CD14-positive monocyte (primary cell): ENCODE data around the gene LYPD1. TPM values are rescaled to one million over a fixed set of nuclear protein-coding genes. Genes with fewer than 3 reads are reported as not detected.

Experiments used
- DNase-seq, 3 donors: peaks; one replicate each; pipeline ENCODE4 v3.0.0-alpha.2; 2011 to 2022
- H2AFZ ChIP-seq: 2 replicates; pipeline ENCODE4 v1.6.0; 2012; ENCODE audit warnings: mild to moderate bottlenecking, low read depth, low read length, inconsistent platforms; ENCODE audit not compliant: insufficient read depth, poor library complexity, severe bottlenecking
- H3K27ac ChIP-seq, 2 donors: 1 replicate in 1 of 2; 2 replicates in 1 of 2; pipeline ENCODE4 v1.5.1; 2012 to 2013; ENCODE audit warnings: low read length in 2 of 2, control low read depth in 1 of 2, inconsistent platforms in 1 of 2, low read depth in 1 of 2, mild to moderate bottlenecking in 1 of 2
- H3K27me3 ChIP-seq, 2 donors: one replicate each; pipeline versions ENCODE4 v1.6.0 to v1.6.1; 2011 to 2013; ENCODE audit warnings: low read length in 2 of 2; ENCODE audit not compliant: control insufficient read depth in 2 of 2, insufficient read depth in 2 of 2
- H3K36me3 ChIP-seq, 2 donors: replicated peaks in 1 of 2; 1 replicate in 1 of 2; 2 replicates in 1 of 2; pipeline versions ENCODE4 v1.5.1 to v1.6.1; 2012 to 2013; ENCODE audit warnings: low read length in 2 of 2, control low read depth in 1 of 2, inconsistent platforms in 1 of 2, mild to moderate bottlenecking in 1 of 2; ENCODE audit not compliant: insufficient read depth in 2 of 2, control insufficient read depth in 1 of 2
- H3K4me1 ChIP-seq, 2 donors: 1 replicate in 1 of 2; 2 replicates in 1 of 2; pipeline versions ENCODE4 v1.5.1 to v1.6.1; 2012 to 2013; ENCODE audit warnings: low read length in 2 of 2, control low read depth in 1 of 2, inconsistent platforms in 1 of 2, mild to moderate bottlenecking in 1 of 2, moderate library complexity in 1 of 2; ENCODE audit not compliant: insufficient read depth in 2 of 2, control insufficient read depth in 1 of 2
- H3K4me2 ChIP-seq: replicated peaks from 2 replicates; pipeline ENCODE3; 2012; ENCODE audit warnings: low read length, moderate library complexity, mild to moderate bottlenecking; ENCODE audit not compliant: poor library complexity, severe bottlenecking; ENCODE audit errors: extremely low read depth
- H3K4me3 ChIP-seq, 3 experiments: fragments of 200-600 bp in 1 of 3; sonication (generic) in 1 of 3; replicated peaks in 1 of 3; 1 replicate in 2 of 3; 2 replicates in 1 of 3; pipeline ENCODE4 v1.5.1; 2011 to 2013; ENCODE audit warnings: low read length in 3 of 3, mild to moderate bottlenecking in 3 of 3, control low read depth in 2 of 3, low read depth in 2 of 3, inconsistent platforms in 1 of 3, moderate library complexity in 1 of 3
- H3K79me2 ChIP-seq: 2 replicates; pipeline ENCODE4 v1.6.0; 2012; ENCODE audit warnings: mild to moderate bottlenecking, control low read depth, inconsistent platforms, low read length, moderate library complexity; ENCODE audit not compliant: insufficient read depth
- H3K9ac ChIP-seq: 2 replicates; pipeline ENCODE4 v1.6.0; 2017; ENCODE audit warnings: low read length, mild to moderate bottlenecking; ENCODE audit not compliant: insufficient read depth, poor library complexity, severe bottlenecking
- H3K9me3 ChIP-seq, 2 donors: replicated peaks in 1 of 2; 1 replicate in 1 of 2; 2 replicates in 1 of 2; pipeline versions ENCODE4 v1.5.1 to v1.6.1; 2012 to 2013; ENCODE audit warnings: low read length in 2 of 2, control low read depth in 1 of 2; ENCODE audit not compliant: control insufficient read depth in 1 of 2, insufficient read depth in 1 of 2
- H4K20me1 ChIP-seq: 2 replicates; pipeline ENCODE4 v1.6.0; 2012; ENCODE audit warnings: mild to moderate bottlenecking, low read length, control low read depth, moderate library complexity; ENCODE audit not compliant: insufficient read depth
- H3K27ac Mint-ChIP-seq, 7 donors: one replicate each; pipeline ENCODE4 v1.8.0; 2020; ENCODE audit warnings: mild to moderate bottlenecking in 7 of 7, mixed read lengths in 7 of 7, moderate library complexity in 6 of 7, inconsistent platforms in 2 of 7
- H3K27me3 Mint-ChIP-seq, 3 donors: one replicate each; pipeline ENCODE4 v1.8.0; 2021 to 2022; ENCODE audit warnings: low read depth in 3 of 3, mild to moderate bottlenecking in 3 of 3, mixed read lengths in 3 of 3, moderate library complexity in 3 of 3, inconsistent platforms in 1 of 3
- H3K36me3 Mint-ChIP-seq, 2 donors: one replicate each; pipeline ENCODE4 v1.8.0; 2020; ENCODE audit warnings: mixed read lengths in 2 of 2, inconsistent platforms in 1 of 2, mild to moderate bottlenecking in 1 of 2
- H3K4me1 Mint-ChIP-seq: one replicate; pipeline ENCODE4 v1.8.0; 2020; ENCODE audit warnings: mild to moderate bottlenecking, mixed read lengths
- H3K4me3 Mint-ChIP-seq, 2 donors: one replicate each; pipeline ENCODE4 v1.8.0; 2020; ENCODE audit warnings: mild to moderate bottlenecking in 2 of 2, mixed read lengths in 2 of 2, moderate library complexity in 1 of 2
- H3K9me3 Mint-ChIP-seq, 7 donors: one replicate each; pipeline ENCODE4 v1.8.0; 2020 to 2022; ENCODE audit warnings: mixed read lengths in 7 of 7, mild to moderate bottlenecking in 6 of 7, moderate library complexity in 6 of 7, inconsistent platforms in 2 of 7
- WGBS: methylation state at CpG from one replicate; pipeline ENCODE4 v1.1.5; 2013; ENCODE audit warnings: missing lambda C conversion rate; ENCODE audit not compliant: insufficient coverage; 5-methylcytosine and 5-hydroxymethylcytosine counted together
- intact Hi-C, 2 donors: fragments of 100-400 bp; cut with micrococcal nuclease; formaldehyde crosslinking; loops; one replicate each; pipeline versions ENCODE4 v1.15.0 to v1.15.1; 2023
- polyA plus RNA-seq, 3 donors: library from polyadenylated mRNA; depleted of rRNA in 1 of 3; unstranded in 2 of 3; stranded (reverse) in 1 of 3; fragments of 300-500 nt in 2 of 3; fragments of >200 nt in 1 of 3; fragmentation: Illumina TruSeq in 2 of 3; gene quantifications; 1 replicate in 2 of 3; 2 replicates in 1 of 3; pipeline ENCODE4 v1.2.3, GENCODE V29; 2012 to 2021
- TF ChIP-seq, protein P1 (sequence below): fragments of 200-600 bp; IDR thresholded peaks from one replicate; pipeline ENCODE4 v1.8.0; 2022; ENCODE audit warnings: antibody characterized with exemption, mild to moderate bottlenecking

LYPD1 gene
- polyA plus RNA-seq, 3 donors = not detected

DNA sequence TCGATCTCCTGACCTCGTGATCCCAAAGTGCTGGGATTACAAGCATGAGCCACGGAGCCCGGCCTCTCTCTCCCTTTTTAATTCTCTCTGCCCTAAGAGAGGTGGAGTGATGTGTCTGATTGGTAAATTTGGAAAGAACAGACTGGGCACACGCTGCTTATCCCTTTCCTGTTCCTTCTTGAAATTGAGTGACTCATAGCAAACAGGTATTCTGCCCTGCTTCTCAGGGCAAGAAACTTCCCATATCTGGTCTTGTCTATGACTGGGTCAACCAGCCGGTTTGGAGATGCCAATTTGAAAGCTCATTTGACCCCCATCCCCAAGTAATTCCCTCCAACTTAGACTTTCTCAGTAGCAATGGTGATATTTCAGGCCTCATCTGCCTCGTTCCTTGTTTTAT lies 15.0 kb downstream of the LYPD1 start:
- Mint-ChIP-seq H3K4me1 (no peaks in the 10 kb centered on the region), H3K9me3 (peaks cover 0 to 3% (median 0%) of the 10 kb centered on the region in 7 donors), H3K27ac (no peak overlapping the region), H3K27me3 (peaks cover 0 to 1% (median 1%) of the 10 kb centered on the region in 3 donors), H3K4me3 (no peak overlapping the region), H3K36me3 (no peaks in the 10 kb centered on the region)
- H3K27me3 ChIP-seq = no peaks in the 10 kb centered on the region
- no peak overlapping the region for H3K4me3 ChIP-seq
- intact Hi-C loops = no loop called here
- no peaks in the 10 kb centered on the region for H3K79me2 ChIP-seq
- WGBS = 86% methylated on average over 1 of the region's 7 CpGs
- H3K4me2 ChIP-seq = no peak overlapping the region
- DNase-seq = no peak
- H3K9me3 ChIP-seq = no peaks in the 10 kb centered on the region
- TF ChIP-seq, protein P1, sequence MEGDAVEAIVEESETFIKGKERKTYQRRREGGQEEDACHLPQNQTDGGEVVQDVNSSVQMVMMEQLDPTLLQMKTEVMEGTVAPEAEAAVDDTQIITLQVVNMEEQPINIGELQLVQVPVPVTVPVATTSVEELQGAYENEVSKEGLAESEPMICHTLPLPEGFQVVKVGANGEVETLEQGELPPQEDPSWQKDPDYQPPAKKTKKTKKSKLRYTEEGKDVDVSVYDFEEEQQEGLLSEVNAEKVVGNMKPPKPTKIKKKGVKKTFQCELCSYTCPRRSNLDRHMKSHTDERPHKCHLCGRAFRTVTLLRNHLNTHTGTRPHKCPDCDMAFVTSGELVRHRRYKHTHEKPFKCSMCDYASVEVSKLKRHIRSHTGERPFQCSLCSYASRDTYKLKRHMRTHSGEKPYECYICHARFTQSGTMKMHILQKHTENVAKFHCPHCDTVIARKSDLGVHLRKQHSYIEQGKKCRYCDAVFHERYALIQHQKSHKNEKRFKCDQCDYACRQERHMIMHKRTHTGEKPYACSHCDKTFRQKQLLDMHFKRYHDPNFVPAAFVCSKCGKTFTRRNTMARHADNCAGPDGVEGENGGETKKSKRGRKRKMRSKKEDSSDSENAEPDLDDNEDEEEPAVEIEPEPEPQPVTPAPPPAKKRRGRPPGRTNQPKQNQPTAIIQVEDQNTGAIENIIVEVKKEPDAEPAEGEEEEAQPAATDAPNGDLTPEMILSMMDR = no peak
- no peaks in the 10 kb centered on the region for H4K20me1 ChIP-seq
- no peak overlapping the region for H2AFZ ChIP-seq
- H3K27ac ChIP-seq = no peak overlapping the region
- H3K36me3 ChIP-seq = no peaks in the 10 kb centered on the region
- H3K9ac ChIP-seq = no peak overlapping the region
- H3K4me1 ChIP-seq = no peaks in the 10 kb centered on the region

DNA sequence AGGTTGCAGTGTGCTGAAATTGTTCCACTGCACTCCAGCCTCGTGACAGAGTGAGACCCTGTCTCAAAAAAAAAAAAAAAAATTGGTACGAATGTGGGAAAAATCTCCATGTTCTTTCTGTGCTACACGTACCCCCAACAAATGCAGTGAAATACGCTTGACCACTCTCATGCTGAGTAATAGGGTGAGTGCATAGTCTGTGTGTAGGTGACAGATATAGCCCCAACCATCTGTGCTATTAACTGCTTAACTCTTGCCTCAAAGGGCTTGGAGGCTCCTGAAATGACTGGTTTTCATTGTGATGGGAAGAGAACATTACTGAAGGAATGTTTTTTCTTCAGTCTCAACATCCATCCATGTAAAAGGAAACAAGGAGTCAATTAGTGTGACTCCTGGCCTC lies 15.7 kb downstream of the LYPD1 start:
- H3K36me3 Mint-ChIP-seq = no peaks in the 10 kb centered on the region
- WGBS = no CpG with 5 or more reads among the region's 4 CpGs
- TF ChIP-seq, protein P1 = no peak

More for the DNA sequence above, 15.7 kb downstream of the LYPD1 start:
- Histone ChIP-seq H3K4me3 (no peak overlapping the region), H3K9ac (no peak overlapping the region), H3K79me2 (no peaks in the 10 kb centered on the region), H3K4me1 (no peaks in the 10 kb centered on the region), H4K20me1 (no peaks in the 10 kb centered on the region), H2AFZ (no peak overlapping the region), H3K9me3 (no peaks in the 10 kb centered on the region), H3K36me3 (no peaks in the 10 kb centered on the region), H3K4me2 (no peak overlapping the region), H3K27ac (no peak overlapping the region), H3K27me3 (no peaks in the 10 kb centered on the region)
- H3K27ac Mint-ChIP-seq = no peak overlapping the region
- peaks cover 0 to 3% (median 0%) of the 10 kb centered on the region in 7 donors for H3K9me3 Mint-ChIP-seq
- intact Hi-C loops = no loop called here
- no peaks in the 10 kb centered on the region for H3K4me1 Mint-ChIP-seq
- DNase-seq = no peak
- peaks cover 0 to 1% (median 1%) of the 10 kb centered on the region in 3 donors for H3K27me3 Mint-ChIP-seq
- no peak overlapping the region for H3K4me3 Mint-ChIP-seq
